Measurements from ENCODE around the gene KCNIP4.

The KCNIP4 gene

GRCh38 chr4:20889901-20890300, 1058.7 kb downstream of the KCNIP4 start:
- Histone ChIP-seq H3K9ac (no peak overlapping the region), H3K36me3 (ENCODE audit: insufficient read depth) (no peaks in the 10 kb centered on the region), H3K4me2 (no peak overlapping the region), H3K79me2 (ENCODE audit: insufficient read depth, low read depth) (no peaks in the 10 kb centered on the region), H3K27me3 (ENCODE audit: insufficient read depth, low read depth) (no peaks in the 10 kb centered on the region), H4K20me1 (ENCODE audit: insufficient read depth) (no peaks in the 10 kb centered on the region), H3K27ac (no peak overlapping the region), H2AFZ (ENCODE audit: low read depth) (no peak overlapping the region), H3K4me3 (IDR thresholded peaks at IDR 0.05; ENCODE audit: insufficient read depth, low read depth, low read length) (no peak overlapping the region), H3K4me1 (ENCODE audit: low read depth, poor library complexity, severe bottlenecking) (no peaks in the 10 kb centered on the region)
- TF ChIP-seq, protein P1, sequence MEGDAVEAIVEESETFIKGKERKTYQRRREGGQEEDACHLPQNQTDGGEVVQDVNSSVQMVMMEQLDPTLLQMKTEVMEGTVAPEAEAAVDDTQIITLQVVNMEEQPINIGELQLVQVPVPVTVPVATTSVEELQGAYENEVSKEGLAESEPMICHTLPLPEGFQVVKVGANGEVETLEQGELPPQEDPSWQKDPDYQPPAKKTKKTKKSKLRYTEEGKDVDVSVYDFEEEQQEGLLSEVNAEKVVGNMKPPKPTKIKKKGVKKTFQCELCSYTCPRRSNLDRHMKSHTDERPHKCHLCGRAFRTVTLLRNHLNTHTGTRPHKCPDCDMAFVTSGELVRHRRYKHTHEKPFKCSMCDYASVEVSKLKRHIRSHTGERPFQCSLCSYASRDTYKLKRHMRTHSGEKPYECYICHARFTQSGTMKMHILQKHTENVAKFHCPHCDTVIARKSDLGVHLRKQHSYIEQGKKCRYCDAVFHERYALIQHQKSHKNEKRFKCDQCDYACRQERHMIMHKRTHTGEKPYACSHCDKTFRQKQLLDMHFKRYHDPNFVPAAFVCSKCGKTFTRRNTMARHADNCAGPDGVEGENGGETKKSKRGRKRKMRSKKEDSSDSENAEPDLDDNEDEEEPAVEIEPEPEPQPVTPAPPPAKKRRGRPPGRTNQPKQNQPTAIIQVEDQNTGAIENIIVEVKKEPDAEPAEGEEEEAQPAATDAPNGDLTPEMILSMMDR (conservative IDR thresholded peaks at IDR 0.05; ENCODE audit: low read depth, low read length), result no peak

GRCh38 chr4:20883677-20884076, 1064.9 kb downstream of the KCNIP4 start:
- TF ChIP-seq, protein P1 (conservative IDR thresholded peaks at IDR 0.05; ENCODE audit: low read depth, low read length), result no peak
- H3K36me3 ChIP-seq (ENCODE audit: insufficient read depth), result no peaks in the 10 kb centered on the region

DNA sequence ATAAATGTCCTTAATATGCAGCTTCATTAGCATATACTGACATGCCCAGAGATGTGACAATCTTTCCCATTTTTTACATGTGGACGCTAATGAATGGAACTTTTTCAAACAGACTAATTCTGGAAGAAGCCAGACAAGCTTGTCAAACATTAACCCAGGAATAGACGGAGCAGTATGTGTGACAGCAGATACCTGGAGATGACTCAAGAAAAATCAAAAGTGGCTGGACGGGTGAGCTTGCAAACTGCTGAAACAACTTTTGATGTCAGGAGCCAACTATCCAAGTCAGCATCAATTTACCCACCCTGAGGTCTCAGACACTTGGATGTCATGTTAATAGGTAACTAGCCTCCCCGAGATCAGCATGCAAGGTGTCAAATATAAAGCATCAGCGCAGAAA, 1065.3 kb downstream of the KCNIP4 start:
- Histone ChIP-seq H3K4me2 (no peak overlapping the region), H4K20me1 (ENCODE audit: insufficient read depth) (no peaks in the 10 kb centered on the region), H2AFZ (ENCODE audit: low read depth) (no peak overlapping the region), H3K36me3 (ENCODE audit: insufficient read depth) (no peaks in the 10 kb centered on the region), H3K9ac (no peak overlapping the region), H3K4me3 (IDR thresholded peaks at IDR 0.05; ENCODE audit: insufficient read depth, low read depth, low read length) (no peak overlapping the region), H3K79me2 (ENCODE audit: insufficient read depth, low read depth) (no peaks in the 10 kb centered on the region), H3K4me1 (ENCODE audit: low read depth, poor library complexity, severe bottlenecking) (no peaks in the 10 kb centered on the region), H3K27me3 (ENCODE audit: insufficient read depth, low read depth) (no peaks in the 10 kb centered on the region), H3K27ac (no peak overlapping the region)
- TF ChIP-seq, protein P1 (conservative IDR thresholded peaks at IDR 0.05; ENCODE audit: low read depth, low read length), result no peak

More at GRCh38 chr4:20883677-20884076, 1064.9 kb downstream of the KCNIP4 start:
- Histone ChIP-seq H4K20me1 (ENCODE audit: insufficient read depth) (no peaks in the 10 kb centered on the region), H3K9ac (no peak overlapping the region), H3K4me3 (IDR thresholded peaks at IDR 0.05; ENCODE audit: insufficient read depth, low read depth, low read length) (no peak overlapping the region), H3K4me1 (ENCODE audit: low read depth, poor library complexity, severe bottlenecking) (no peaks in the 10 kb centered on the region), H3K27me3 (ENCODE audit: insufficient read depth, low read depth) (no peaks in the 10 kb centered on the region), H2AFZ (ENCODE audit: low read depth) (no peak overlapping the region), H3K4me2 (no peak overlapping the region), H3K79me2 (ENCODE audit: insufficient read depth, low read depth) (no peaks in the 10 kb centered on the region), H3K27ac (no peak overlapping the region)

GRCh38 chr4:20882500-20882899, 1066.1 kb downstream of the KCNIP4 start:
- Histone ChIP-seq H4K20me1 (ENCODE audit: insufficient read depth) (no peaks in the 10 kb centered on the region), H3K9ac (no peak overlapping the region), H3K4me2 (no peak overlapping the region), H3K27ac (no peak overlapping the region), H3K79me2 (ENCODE audit: insufficient read depth, low read depth) (no peaks in the 10 kb centered on the region), H3K27me3 (ENCODE audit: insufficient read depth, low read depth) (no peaks in the 10 kb centered on the region), H3K36me3 (ENCODE audit: insufficient read depth) (no peaks in the 10 kb centered on the region), H2AFZ (ENCODE audit: low read depth) (no peak overlapping the region), H3K4me3 (IDR thresholded peaks at IDR 0.05; ENCODE audit: insufficient read depth, low read depth, low read length) (no peak overlapping the region), H3K4me1 (ENCODE audit: low read depth, poor library complexity, severe bottlenecking) (no peaks in the 10 kb centered on the region)
- TF ChIP-seq, protein P1 (conservative IDR thresholded peaks at IDR 0.05; ENCODE audit: low read depth, low read length), result no peak

Measured in KMS-11 (cell line).